ENCODE measurements around the gene AIPL1.
"Not testable (repeated sequence)": the region's sequence is repeated elsewhere in the genome, so short reads cannot be mapped to it uniquely, and the experiment has no call there.

AIPL1 gene

GRCh38 chr17:6435051-6435450, at the start of gene AIPL1:
Gene AIPL1 (minus strand): TSS chr17:6435121. CDS start chr17:6435104, 17 bp downstream.
- TF ChIP-seq CTCF (IDR thresholded peaks at IDR 0.05; ENCODE audit: extremely low read depth, missing control alignments): no peak

GRCh38 chr17:6483507-6483906, 48.6 kb upstream of the AIPL1 start:
- DNase-seq (ENCODE audit: low spot score): no peak
- no peak for TF ChIP-seq CTCF (IDR thresholded peaks at IDR 0.05; ENCODE audit: extremely low read depth, missing control alignments)

More at GRCh38 chr17:6435051-6435450, at the start of gene AIPL1:
- DNase-seq (ENCODE audit: low spot score): no peak

- not testable (repeated sequence) for DNase-seq (ENCODE audit: low spot score)
Observed at GRCh38 chr17:6482796-6483195, 47.9 kb upstream of the AIPL1 start.

- no peak for TF ChIP-seq CTCF (IDR thresholded peaks at IDR 0.05; ENCODE audit: extremely low read depth, missing control alignments)
Observed at GRCh38 chr17:6482105-6482455, 47.2 kb upstream of the AIPL1 start.

GRCh38 chr17:6480303-6480675, 45.4 kb upstream of the AIPL1 start:
- no peak for DNase-seq (ENCODE audit: low spot score)
- TF ChIP-seq CTCF (IDR thresholded peaks at IDR 0.05; ENCODE audit: extremely low read depth, missing control alignments): no peak

More at GRCh38 chr17:6482105-6482455, 47.2 kb upstream of the AIPL1 start:
- DNase-seq (ENCODE audit: low spot score): no peak

- TF ChIP-seq CTCF (IDR thresholded peaks at IDR 0.05; ENCODE audit: extremely low read depth, missing control alignments): no peak
Observed at GRCh38 chr17:6479622-6480302, 44.8 kb upstream of the AIPL1 start.

GRCh38 chr17:6478486-6478885, 43.6 kb upstream of the AIPL1 start:
- DNase-seq (ENCODE audit: low spot score): no peak
- no peak for TF ChIP-seq CTCF (IDR thresholded peaks at IDR 0.05; ENCODE audit: extremely low read depth, missing control alignments)

More at GRCh38 chr17:6479622-6480302, 44.8 kb upstream of the AIPL1 start:
- DNase-seq (ENCODE audit: low spot score): no peak

GRCh38 chr17:6477831-6478383, 43.0 kb upstream of the AIPL1 start:
- TF ChIP-seq CTCF (IDR thresholded peaks at IDR 0.05; ENCODE audit: extremely low read depth, missing control alignments): no peak
- no peak for DNase-seq (ENCODE audit: low spot score)
